ENCODE measurements around the gene KCNA1. TPM values are rescaled to one million over a fixed set of nuclear protein-coding genes. Genes with fewer than 3 reads are reported as not detected.

Gene KCNA1
- total and polyA plus RNA-seq, 4 donors: 0.06 to 0.39 TPM; not detected in 2

DNA sequence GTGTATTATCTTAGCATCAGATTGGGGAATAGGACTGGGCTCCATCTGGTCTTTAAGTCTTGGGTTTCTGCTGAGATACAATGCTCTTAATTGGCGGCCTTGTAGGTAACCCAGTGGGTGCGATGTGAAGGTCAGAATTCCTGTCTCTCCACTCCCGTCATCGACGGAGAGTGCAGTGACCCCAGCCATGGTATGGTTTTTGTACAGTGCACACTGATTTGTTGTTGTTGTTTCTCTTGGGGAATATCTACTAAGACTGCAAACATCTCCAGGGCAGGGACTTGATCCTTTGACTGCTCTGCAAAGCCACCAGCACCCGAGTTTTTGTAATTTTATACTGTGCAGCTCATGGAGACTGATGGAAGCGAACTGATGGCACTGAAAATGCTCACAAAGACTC is 41.4 kb downstream of the KCNA1 start:
- H3K36me3 ChIP-seq (ENCODE audit: control insufficient read depth in 1 of 2, insufficient read depth in 2 of 2, low read length in 1 of 2): no peaks in the 10 kb centered on the region
- 75 to 93% methylated on average over 7 of the region's 7 CpGs for WGBS, 2 donors
- no peak for DNase-seq
- ATAC-seq (ENCODE audit: low FRiP score): no peak
- intact Hi-C loops (cut with DNase I): no loop called here
- H3K4me3 ChIP-seq (ENCODE audit: low read length in 2 of 2): no peak overlapping the region
- H3K9me3 ChIP-seq (ENCODE audit: control insufficient read depth, low read length): no peaks in the 10 kb centered on the region
- peaks cover 0 to 3% of the 10 kb centered on the region in 2 donors for H3K27me3 ChIP-seq (ENCODE audit: control insufficient read depth in 1 of 2, insufficient read depth in 2 of 2, low read length in 1 of 2)
- no peak overlapping the region for H3K27ac ChIP-seq (ENCODE audit: low read depth in 1 of 2, low read length in 2 of 2)
- H3K4me1 ChIP-seq (ENCODE audit: control insufficient read depth in 1 of 2, insufficient read depth in 2 of 2, low read length in 2 of 2): no peaks in the 10 kb centered on the region

DNA sequence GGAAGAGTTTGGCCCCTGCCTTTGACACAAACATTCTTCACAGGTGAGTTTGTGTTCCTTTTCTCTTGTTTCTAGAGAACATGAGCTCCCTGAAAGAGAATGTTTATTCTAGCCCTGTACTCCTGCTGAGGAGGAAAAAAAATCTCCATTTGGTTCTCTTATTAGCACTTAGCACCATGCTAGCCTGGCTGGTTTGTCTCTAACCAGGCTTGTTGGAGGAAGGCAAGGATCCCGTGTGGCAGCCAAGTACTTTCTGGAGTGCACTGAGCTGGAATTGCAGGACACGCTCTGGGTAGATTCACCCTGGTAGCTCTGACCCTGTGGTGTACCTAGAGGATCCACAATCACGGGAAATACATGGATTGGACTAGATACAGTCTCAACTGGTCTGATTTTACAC is 41.9 kb downstream of the KCNA1 start:
- H3K9me3 ChIP-seq (ENCODE audit: control insufficient read depth, low read length): no peaks in the 10 kb centered on the region
- intact Hi-C loops (cut with DNase I): no loop called here
- WGBS, 2 donors: 83 to 85% methylated on average over 3 of the region's 3 CpGs

DNA sequence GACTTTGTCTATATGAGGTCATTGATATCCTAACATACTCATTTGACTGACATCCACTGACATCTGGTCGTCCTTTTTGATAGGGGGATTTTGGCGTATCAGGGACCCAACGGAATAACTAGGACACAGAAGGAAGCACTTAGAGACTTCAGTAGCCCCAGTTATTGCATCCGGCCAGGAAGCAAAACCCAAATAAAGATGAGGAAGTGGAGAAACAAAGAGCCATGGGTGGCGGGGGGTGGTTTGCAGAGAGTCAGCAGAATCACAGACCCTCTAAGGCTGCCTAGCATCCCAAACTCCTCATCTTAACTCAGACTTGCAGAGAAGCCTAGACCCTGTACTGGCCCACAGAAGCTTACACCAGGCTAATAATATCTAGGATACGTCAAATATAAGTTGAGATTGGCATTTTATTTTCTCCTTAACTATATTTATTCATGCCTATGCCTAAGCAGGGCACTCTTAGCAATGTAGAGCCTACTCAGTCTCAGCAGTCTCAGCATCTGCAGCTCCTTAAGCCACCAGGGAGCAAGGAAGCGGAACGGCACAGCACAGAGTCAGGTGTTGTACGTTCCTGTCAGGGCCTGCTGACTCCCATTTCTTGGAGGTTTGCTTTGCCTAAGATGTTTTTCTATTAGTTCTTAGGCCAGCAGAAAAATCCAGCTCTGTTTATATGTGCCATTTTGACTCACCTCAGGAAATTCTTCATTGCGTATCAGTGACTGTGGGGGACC is 45.1 kb downstream of the KCNA1 start:
- DNase-seq (no peak), ATAC-seq (ENCODE audit: low FRiP score) (no peak)
- Histone ChIP-seq H3K4me1 (ENCODE audit: control insufficient read depth in 1 of 2, insufficient read depth in 2 of 2, low read length in 2 of 2) (peaks cover 0 to 3% of the 10 kb centered on the region in 2 donors), H3K27me3 (ENCODE audit: control insufficient read depth in 1 of 2, insufficient read depth in 2 of 2, low read length in 1 of 2) (peaks cover 0 to 2% of the 10 kb centered on the region in 2 donors), H3K9me3 (ENCODE audit: control insufficient read depth, low read length) (no peaks in the 10 kb centered on the region), H3K27ac (ENCODE audit: low read depth in 1 of 2, low read length in 2 of 2) (no peak overlapping the region), H3K36me3 (ENCODE audit: control insufficient read depth in 1 of 2, insufficient read depth in 2 of 2, low read length in 1 of 2) (no peaks in the 10 kb centered on the region), H3K4me3 (ENCODE audit: low read length in 2 of 2) (no peak overlapping the region)
- WGBS, 2 donors: 66 to 78% methylated on average over 10 of the region's 10 CpGs
- intact Hi-C loops (cut with DNase I): no loop called here

More for the DNA sequence above, 41.9 kb downstream of the KCNA1 start:
- Histone ChIP-seq H3K4me1 (ENCODE audit: control insufficient read depth in 1 of 2, insufficient read depth in 2 of 2, low read length in 2 of 2) (no peaks in the 10 kb centered on the region), H3K27ac (ENCODE audit: low read depth in 1 of 2, low read length in 2 of 2) (no peak overlapping the region), H3K36me3 (ENCODE audit: control insufficient read depth in 1 of 2, insufficient read depth in 2 of 2, low read length in 1 of 2) (no peaks in the 10 kb centered on the region), H3K4me3 (ENCODE audit: low read length in 2 of 2) (no peak overlapping the region), H3K27me3 (ENCODE audit: control insufficient read depth in 1 of 2, insufficient read depth in 2 of 2, low read length in 1 of 2) (peaks cover 0 to 3% of the 10 kb centered on the region in 2 donors)
- ATAC-seq (ENCODE audit: low FRiP score) (no peak), DNase-seq (no peak)

DNA sequence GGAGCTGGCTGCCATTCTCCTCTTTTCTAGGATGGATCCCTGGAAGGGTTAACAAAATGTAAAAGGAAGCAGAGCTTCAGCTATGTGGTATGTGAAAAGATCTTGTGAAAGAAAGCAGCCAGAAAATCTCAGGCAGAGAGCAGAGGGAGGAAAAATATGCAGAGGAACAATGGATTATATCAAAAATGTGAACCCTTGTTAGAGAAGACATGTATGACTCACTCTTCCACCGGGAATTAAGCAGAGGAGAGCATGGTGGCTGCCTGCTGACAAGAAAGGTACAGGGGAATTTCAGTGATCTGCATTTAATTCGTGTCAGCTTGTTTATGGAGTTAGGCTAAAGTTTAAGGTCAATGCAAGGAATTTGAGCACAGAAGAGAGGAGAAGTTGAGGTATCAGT is 46.3 kb downstream of the KCNA1 start:
- Histone ChIP-seq H3K4me3 (ENCODE audit: low read length in 2 of 2) (no peak overlapping the region), H3K4me1 (ENCODE audit: control insufficient read depth in 1 of 2, insufficient read depth in 2 of 2, low read length in 2 of 2) (peaks cover 0 to 5% of the 10 kb centered on the region in 2 donors), H3K36me3 (ENCODE audit: control insufficient read depth in 1 of 2, insufficient read depth in 2 of 2, low read length in 1 of 2) (no peaks in the 10 kb centered on the region), H3K9me3 (ENCODE audit: control insufficient read depth, low read length) (no peaks in the 10 kb centered on the region), H3K27ac (ENCODE audit: low read depth in 1 of 2, low read length in 2 of 2) (no peak overlapping the region), H3K27me3 (ENCODE audit: control insufficient read depth in 1 of 2, insufficient read depth in 2 of 2, low read length in 1 of 2) (peaks cover 0 to 2% of the 10 kb centered on the region in 2 donors)
- WGBS, 2 donors: 22% methylated on average over 2 of the region's 2 CpGs
- ATAC-seq (ENCODE audit: low FRiP score): no peak
- intact Hi-C loops (cut with DNase I): no loop called here
- no peak for DNase-seq

DNA sequence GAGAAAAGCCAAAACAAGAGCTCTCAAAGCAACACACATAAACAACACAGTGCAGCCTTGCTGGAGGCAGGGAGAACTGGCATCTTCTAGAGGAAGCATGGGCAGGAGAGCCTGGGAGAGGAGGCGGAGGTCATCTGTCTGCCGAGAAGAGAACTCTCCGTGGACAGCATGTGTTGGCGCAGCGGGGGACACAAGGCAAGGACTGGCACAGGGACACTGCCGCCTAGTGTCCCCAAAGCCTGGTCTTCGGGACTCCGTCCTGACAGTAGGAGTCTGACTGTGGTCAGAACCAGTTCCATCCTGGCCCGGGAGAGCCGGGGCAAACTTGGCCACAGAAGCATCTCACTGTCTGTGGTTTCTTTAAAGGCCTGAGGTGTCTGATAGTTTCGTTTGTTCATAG is 47.3 kb downstream of the KCNA1 start:
- Histone ChIP-seq H3K36me3 (ENCODE audit: control insufficient read depth in 1 of 2, insufficient read depth in 2 of 2, low read length in 1 of 2) (no peaks in the 10 kb centered on the region), H3K4me1 (ENCODE audit: control insufficient read depth in 1 of 2, insufficient read depth in 2 of 2, low read length in 2 of 2) (peaks cover 0 to 5% of the 10 kb centered on the region in 2 donors), H3K27ac (ENCODE audit: low read depth in 1 of 2, low read length in 2 of 2) (no peak overlapping the region), H3K4me3 (ENCODE audit: low read length in 2 of 2) (no peak overlapping the region), H3K27me3 (ENCODE audit: control insufficient read depth in 1 of 2, insufficient read depth in 2 of 2, low read length in 1 of 2) (peaks cover 0 to 2% of the 10 kb centered on the region in 2 donors), H3K9me3 (ENCODE audit: control insufficient read depth, low read length) (no peaks in the 10 kb centered on the region)
- ATAC-seq (ENCODE audit: low FRiP score) (no peak), DNase-seq (no peak)
- 80 to 86% methylated on average over 11 of the region's 11 CpGs for WGBS, 2 donors
- intact Hi-C loops (cut with DNase I): no loop called here

DNA sequence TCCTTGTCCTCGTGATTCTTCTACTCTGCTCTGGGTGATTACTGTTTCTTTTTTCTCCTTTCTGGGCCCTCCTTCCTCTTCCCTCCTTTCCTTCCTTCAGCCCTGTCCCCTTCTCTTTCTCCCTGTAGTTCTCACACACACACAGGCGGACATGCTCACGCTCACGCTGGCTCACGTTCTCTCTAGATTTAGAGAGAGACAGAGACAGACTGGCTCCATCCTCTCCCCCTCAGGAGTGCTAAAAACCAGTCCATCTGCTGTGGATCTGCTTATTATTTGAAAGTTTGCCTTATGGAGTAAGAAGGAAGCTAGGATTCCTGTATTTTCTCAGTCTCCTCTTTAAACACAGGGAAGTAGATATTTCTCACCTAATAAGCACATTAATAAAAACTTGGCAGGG is 48.1 kb downstream of the KCNA1 start:
- H3K27me3 ChIP-seq (ENCODE audit: control insufficient read depth in 1 of 2, insufficient read depth in 2 of 2, low read length in 1 of 2): peaks cover 0 to 2% of the 10 kb centered on the region in 2 donors
- H3K4me1 ChIP-seq (ENCODE audit: control insufficient read depth in 1 of 2, insufficient read depth in 2 of 2, low read length in 2 of 2): peaks cover 0 to 5% of the 10 kb centered on the region in 2 donors
- intact Hi-C loops (cut with DNase I): no loop called here
- H3K9me3 ChIP-seq (ENCODE audit: control insufficient read depth, low read length): no peaks in the 10 kb centered on the region
- DNase-seq: no peak
- H3K4me3 ChIP-seq (ENCODE audit: low read length in 2 of 2): no peak overlapping the region
- no peaks in the 10 kb centered on the region for H3K36me3 ChIP-seq (ENCODE audit: control insufficient read depth in 1 of 2, insufficient read depth in 2 of 2, low read length in 1 of 2)
- WGBS, 2 donors: 83 to 84% methylated on average over 5 of the region's 5 CpGs
- H3K27ac ChIP-seq (ENCODE audit: low read depth in 1 of 2, low read length in 2 of 2): no peak overlapping the region
- no peak for ATAC-seq (ENCODE audit: low FRiP score)

DNA sequence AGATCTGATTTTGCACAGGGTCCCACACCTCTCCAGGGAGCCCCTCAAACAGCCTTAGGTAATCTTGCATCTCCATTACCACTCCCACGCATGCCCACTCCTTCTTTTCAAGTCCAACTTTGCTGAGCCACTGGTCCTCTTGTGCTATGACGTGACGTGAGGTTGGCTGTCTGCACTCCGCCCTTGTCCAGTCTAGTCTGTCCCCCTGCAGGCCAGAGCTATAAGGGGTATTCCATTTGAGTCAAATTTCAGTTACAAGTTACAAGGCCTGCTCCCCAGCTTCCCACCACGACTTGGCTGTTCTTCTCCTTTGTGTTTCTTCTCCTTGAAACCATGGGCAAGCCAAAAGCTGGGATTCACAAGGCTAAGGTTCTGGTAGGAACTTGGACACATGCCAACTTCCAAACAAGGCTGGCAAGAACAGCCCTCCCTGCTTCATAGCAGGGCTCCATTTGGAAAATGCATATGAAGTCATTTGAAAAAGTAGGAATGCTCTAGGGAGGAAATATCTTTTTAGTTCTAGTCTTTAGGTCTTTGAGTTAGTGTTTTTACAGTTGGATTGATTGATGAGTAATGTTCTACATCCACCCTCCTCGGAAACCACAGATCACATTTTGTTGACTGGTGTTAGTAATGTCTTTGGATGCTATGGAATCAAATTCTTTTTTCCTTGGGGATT is 49.1 kb downstream of the KCNA1 start:
- H3K9me3 ChIP-seq (ENCODE audit: control insufficient read depth, low read length): no peaks in the 10 kb centered on the region
- DNase-seq (no peak), ATAC-seq (ENCODE audit: low FRiP score) (no peak)
- H3K4me1 ChIP-seq (ENCODE audit: control insufficient read depth in 1 of 2, insufficient read depth in 2 of 2, low read length in 2 of 2): peaks cover 0 to 5% of the 10 kb centered on the region in 2 donors
- intact Hi-C loops (cut with DNase I): no loop called here
- no peaks in the 10 kb centered on the region for H3K36me3 ChIP-seq (ENCODE audit: control insufficient read depth in 1 of 2, insufficient read depth in 2 of 2, low read length in 1 of 2)
- H3K27ac ChIP-seq (ENCODE audit: low read depth in 1 of 2, low read length in 2 of 2): no peak overlapping the region
- peaks cover 0 to under 1% of the 10 kb centered on the region in 2 donors for H3K27me3 ChIP-seq (ENCODE audit: control insufficient read depth in 1 of 2, insufficient read depth in 2 of 2, low read length in 1 of 2)
- H3K4me3 ChIP-seq (ENCODE audit: low read length in 2 of 2): no peak overlapping the region
- 61 to 64% methylated on average over 6 of the region's 6 CpGs for WGBS, 2 donors

DNA sequence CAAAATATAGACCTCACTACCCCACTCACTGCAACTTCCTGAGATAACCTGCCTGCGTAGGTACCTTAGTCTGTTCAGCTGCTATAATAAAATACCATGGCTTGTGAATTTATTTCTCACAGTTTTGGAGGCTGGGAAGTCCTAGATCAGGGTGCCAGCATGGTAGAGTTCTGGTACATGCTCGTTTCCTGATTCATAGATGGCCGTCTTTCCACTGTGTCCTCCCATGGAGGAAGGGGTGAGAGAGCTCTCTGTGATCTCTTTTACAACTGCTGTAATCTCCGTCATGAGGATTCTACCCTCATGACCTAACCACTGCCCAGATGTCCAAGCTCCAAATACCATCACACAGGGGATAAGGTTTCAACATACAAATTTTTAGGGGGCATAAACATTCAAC is 49.7 kb downstream of the KCNA1 start:
- Histone ChIP-seq H3K9me3 (ENCODE audit: control insufficient read depth, low read length) (no peaks in the 10 kb centered on the region), H3K4me1 (ENCODE audit: control insufficient read depth in 1 of 2, insufficient read depth in 2 of 2, low read length in 2 of 2) (peaks cover 0 to 5% of the 10 kb centered on the region in 2 donors), H3K27ac (ENCODE audit: low read depth in 1 of 2, low read length in 2 of 2) (no peak overlapping the region), H3K4me3 (ENCODE audit: low read length in 2 of 2) (no peak overlapping the region), H3K36me3 (ENCODE audit: control insufficient read depth in 1 of 2, insufficient read depth in 2 of 2, low read length in 1 of 2) (no peaks in the 10 kb centered on the region), H3K27me3 (ENCODE audit: control insufficient read depth in 1 of 2, insufficient read depth in 2 of 2, low read length in 1 of 2) (no peaks in the 10 kb centered on the region)
- no peak for ATAC-seq (ENCODE audit: low FRiP score)
- DNase-seq: no peak
- 67 to 79% methylated on average over 4 of the region's 4 CpGs for WGBS, 2 donors
- intact Hi-C loops (cut with DNase I): no loop called here

DNA sequence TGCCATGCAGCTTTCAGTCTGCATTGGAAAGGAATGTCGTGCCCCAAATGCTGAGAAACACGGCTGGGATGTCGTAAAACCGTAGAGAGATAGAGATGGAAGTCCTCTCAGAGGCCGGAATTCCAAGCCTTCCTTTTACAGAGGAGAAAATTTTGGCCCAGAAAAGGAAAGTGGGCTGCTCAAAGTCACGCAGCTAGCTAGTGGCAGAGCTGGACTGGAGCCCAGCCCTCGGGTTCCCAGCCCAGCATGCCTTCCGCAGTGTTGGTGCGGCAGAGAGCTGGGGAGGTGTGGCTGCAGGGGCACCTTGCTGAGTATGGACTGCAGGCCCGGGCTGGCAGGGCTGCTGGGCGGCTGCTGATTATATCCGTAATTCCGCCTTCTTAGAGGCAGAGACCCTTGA is 50.3 kb downstream of the KCNA1 start:
- Histone ChIP-seq H3K4me1 (ENCODE audit: control insufficient read depth in 1 of 2, insufficient read depth in 2 of 2, low read length in 2 of 2) (peaks cover 0 to 5% of the 10 kb centered on the region in 2 donors), H3K4me3 (ENCODE audit: low read length in 2 of 2) (no peak overlapping the region), H3K27me3 (ENCODE audit: control insufficient read depth in 1 of 2, insufficient read depth in 2 of 2, low read length in 1 of 2) (no peaks in the 10 kb centered on the region), H3K36me3 (ENCODE audit: control insufficient read depth in 1 of 2, insufficient read depth in 2 of 2, low read length in 1 of 2) (no peaks in the 10 kb centered on the region), H3K27ac (ENCODE audit: low read depth in 1 of 2, low read length in 2 of 2) (no peak overlapping the region), H3K9me3 (ENCODE audit: control insufficient read depth, low read length) (no peaks in the 10 kb centered on the region)
- DNase-seq (no peak), ATAC-seq (ENCODE audit: low FRiP score) (no peak)
- intact Hi-C loops (cut with DNase I): no loop called here
- 12 to 16% methylated on average over 13 of the region's 13 CpGs for WGBS, 2 donors
